NCI-H1417 treated with DMSO at 0.1 percent for 48 hours (cell line): ENCODE measurements around the gene LHFPL2.

Source experiments
- DNase-seq: peaks from one replicate; lab custom pipeline; 2025; lab: John Stamatoyannopoulos, UW

Gene LHFPL2

DNA sequence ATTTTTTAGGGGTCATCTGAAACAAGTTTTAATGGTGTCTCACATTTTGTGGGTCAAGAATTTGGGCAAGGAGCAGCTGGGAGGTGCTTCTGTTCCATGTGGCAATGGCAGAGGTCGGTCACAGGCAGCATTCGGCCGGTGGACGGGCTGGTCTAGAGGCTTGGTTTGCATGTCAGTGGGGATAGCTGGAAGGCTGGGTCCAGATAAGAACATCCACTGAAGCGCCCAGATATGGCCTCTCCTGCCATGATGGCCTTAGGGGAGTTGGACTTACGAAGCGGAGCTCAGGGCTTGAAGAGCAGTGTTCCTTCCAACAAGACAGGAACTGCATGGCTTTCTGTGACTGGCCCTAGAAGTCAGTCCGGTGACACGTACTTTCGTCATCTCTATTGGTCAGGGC, 30.3 kb downstream of the LHFPL2 start:
- DNase-seq = no peak

- no peak for DNase-seq
Measured at GRCh38 chr5:78615697-78616096, 32.9 kb downstream of the LHFPL2 start.

DNA sequence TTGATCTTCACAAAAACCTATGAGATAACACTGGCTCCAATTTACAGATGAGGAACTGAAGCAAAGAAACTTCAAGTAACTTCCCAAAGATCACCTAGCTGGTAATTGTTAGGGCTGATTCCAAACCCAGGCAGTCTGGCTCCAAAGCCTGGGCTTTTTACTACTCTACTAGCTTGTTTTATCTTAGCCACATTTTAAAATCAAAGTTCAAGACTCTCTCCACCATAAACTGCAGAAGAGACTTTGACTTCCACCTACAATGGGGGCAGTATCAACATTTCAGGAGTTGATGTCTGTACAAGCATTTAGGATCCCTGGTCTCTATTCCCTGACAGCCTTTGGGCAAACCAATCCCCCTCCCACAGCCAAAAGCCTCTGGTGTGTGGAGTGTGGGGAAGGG, 33.8 kb downstream of the LHFPL2 start:
- no peak for DNase-seq

DNA sequence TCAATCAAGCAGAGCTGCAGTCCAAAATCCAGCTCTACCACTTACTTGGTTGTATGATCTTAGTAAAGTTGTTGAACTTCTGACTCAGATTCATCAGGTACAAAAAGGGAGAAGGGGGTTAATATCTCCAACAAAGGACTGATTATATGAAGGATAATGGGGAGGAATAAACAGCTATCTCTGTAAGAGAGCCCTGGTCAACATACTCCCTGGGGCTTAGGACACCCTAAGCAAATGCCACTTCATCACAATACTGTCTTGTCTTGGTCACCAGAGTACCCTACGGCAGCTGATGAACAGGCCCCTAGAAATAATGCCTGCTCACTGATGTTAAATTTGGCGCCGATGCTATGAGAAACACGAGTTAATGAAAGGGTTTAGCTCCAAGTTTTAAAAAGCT, 34.8 kb downstream of the LHFPL2 start:
- no peak for DNase-seq

DNA sequence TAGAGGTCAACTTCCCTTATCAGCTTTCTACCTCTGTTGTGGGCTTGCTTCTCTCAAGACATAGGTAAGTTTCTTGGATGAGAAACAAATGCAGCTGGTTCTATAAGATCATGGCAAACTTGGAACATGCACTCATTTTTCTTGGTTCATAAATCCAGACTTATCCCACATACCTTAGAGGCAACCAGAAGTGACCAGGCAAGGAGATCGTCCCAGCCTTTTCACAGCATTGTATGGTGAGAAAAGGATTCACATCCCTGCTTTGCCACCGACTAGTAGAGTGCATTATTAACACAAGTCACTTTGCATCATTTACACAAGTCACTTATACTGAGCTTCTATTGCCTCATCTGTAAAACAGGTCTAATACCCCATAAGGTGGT, 35.4 kb downstream of the LHFPL2 start:
- no peak for DNase-seq

DNA sequence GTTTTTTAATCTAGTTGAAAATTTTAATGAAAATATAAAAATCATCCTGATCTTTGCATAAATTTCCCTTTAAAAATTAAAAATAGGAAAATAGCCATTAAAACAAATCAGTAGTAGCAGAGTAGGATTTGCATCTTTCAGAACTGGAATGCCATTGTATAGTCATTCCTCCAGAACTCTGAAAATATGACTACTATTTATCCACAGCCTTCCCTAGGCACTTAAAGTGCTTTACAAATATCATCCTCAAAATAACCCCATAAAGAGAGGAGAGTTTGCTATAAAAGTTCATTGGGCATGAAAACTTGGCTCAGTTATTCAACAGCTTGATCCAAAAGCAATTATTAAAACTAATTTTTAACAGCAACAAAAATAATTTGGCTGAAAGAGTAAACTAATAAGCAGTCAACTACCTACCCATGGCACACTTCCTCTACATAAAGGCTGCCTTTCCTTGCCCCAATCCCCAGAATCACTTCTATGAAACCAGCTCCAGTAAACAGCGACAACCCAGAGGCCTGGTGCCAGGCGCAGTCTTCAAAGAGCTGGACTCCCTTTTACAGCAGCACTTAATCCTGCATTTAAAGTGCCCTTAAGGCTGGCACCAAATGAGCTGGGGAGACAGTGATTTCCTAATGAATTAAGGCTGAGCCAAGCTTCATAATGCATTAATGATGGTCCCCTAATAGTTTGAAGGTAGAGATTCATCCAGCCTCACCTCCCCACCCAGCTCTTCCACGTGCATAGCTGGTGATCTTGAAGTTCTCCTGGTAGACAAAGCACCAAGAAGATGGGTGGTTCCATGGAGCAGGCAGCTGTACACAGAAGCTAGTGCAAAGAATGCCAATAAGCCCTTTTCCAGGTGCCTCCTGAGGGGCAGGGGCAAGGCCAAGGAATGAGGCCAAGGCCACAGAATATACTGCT, 36.1 kb downstream of the LHFPL2 start:
- no peak for DNase-seq

DNA sequence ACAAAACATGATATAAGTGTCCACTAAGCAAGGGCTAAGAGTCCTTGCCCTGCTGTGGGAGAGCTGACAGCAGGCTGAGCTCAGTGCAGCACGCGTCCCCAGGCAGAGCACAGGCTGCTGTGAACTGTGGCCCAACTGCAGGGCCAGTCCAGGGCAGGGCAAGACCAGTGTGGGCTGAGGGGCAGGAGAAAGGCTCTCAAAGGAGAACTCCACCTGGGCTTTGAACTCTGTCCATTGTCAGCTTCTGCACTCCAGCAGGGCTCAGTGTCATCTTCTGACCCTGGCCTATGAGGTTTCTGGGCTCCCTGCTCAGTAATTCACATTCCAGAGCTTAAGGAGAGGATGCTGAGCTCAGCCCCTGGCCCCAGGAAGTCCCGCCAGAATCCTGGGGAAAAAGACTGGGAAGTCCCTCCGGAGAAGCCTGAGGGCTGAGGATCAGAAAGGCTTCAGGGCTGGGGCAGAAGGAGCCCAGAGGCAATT, 37.4 kb downstream of the LHFPL2 start:
- DNase-seq = no peak

DNA sequence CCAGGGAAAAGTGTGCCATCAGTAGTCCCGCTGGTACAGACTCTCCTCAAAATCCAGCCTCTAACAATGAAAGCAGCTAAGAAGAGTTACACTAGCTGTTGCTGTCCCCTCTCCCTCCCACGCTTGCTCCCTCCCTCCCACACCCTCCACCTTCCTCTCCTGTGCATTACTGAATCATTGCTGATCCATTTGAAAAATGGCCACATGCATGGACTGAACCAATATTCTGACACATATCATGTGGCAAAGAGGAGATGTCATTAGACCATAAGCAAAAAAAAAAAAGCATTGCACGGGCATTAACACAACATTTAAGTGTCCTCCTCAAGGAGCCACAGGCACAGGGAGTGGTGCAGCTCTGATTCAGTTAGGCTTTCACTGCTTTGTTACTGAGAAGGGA, 37.9 kb downstream of the LHFPL2 start:
- no peak for DNase-seq

- no peak for DNase-seq
Measured at GRCh38 chr5:78610163-78610583, 38.4 kb downstream of the LHFPL2 start.

DNA sequence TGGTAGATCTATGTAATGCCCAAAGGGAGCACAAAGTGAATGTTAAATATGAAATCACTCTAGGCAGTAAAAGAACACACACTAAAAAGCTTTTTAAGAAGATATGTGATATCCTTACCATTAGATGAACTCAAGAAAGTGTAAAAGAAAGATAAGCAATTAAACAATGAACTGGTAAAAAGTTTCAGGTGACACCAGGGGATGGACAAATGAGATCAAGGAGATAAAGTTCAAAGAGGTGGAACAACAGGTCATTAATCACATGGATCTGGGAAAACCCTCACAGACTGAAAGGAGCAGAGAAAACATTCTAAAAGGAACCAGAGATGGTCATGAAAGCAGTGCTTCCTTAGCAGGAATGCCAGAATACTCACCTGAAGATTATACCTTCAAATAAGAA, 40.7 kb downstream of the LHFPL2 start:
- no peak for DNase-seq

DNA sequence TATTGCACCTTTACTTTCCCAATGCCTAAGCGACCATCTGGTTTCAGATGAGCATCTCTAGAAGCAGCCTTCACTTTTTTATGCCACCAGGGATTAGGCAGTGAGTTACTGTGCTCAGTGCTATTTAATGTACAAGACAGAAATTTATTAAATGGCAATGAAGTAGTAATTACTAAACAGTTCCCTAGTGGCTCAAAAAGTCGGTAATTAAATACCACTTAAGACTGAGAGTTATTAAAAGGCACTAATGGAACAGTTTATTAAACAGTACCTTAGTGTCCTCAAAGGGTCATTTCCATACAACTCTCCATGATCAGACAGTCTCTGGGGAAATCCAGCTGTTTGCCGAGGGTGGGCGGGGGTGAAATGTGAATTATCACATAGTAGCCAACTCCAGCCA, 42.3 kb downstream of the LHFPL2 start:
- no peak for DNase-seq

GRCh38 chr5:78605611-78606010, 43.0 kb downstream of the LHFPL2 start:
- no peak for DNase-seq

DNA sequence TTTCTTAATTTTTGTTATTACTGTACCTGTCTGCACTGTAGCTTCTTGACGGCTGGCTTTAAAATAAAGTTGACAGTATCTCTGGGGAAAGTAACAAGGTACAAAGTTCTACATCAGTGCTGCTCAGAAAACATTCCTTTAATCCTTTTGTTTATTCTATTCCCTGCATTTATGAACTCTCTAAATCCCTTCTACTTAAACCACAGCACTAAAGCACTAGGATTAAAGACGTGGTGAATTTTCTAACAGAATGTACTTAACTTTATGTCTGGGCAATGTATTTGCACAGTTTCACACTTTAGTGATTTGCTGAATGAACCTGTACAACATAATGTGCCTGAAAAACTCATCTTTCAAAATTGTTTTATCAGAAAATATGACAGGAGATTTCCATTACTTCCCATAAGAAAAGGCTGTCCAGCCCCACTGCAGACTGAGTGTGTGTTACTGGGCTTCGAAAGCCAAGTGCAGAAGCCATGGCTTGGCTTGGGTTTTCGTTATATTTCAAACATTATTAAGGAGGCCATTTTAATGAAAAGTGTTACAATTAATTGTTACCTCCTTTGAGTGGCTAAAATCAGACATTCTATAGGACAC, 43.8 kb downstream of the LHFPL2 start:
- DNase-seq = no peak

GRCh38 chr5:78603636-78604175, 44.9 kb downstream of the LHFPL2 start:
- no peak for DNase-seq

- no peak for DNase-seq
Measured at GRCh38 chr5:78602400-78602799, 46.2 kb downstream of the LHFPL2 start.

GRCh38 chr5:78601559-78602314, 46.8 kb downstream of the LHFPL2 start:
- no peak for DNase-seq

DNA sequence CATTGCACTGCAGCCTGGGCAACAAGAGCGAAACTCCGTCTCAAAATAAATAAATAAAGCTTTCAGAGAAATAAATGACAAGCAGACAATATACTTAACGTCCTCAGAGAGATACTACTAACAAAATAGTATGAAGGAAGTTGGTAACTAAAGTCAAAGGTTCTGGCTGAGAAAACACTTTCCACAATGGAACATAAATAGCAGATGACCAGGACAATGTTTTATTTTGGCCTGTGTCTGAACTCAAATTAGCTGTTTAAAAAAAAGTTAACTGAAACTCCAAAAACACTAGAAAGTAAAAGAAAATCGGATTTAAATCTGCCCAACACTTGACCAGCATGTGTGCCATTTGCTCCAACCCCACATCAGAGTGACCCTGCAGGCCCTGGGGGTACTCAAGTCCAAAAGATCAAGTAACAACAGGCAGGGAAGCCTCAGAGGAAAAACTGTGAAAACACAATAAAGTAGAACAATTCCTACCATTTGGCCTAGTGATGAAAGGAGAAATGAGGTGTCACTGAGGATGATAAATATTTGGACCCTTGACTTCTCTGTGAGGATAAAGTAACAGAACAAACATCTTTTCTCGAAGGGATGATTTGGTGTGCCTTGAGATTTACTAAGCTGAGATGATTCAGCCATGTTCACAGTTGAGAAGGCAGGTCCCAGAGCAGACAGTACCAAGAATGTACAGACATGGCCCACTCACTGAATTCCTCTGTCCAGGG, 47.7 kb downstream of the LHFPL2 start:
- no peak for DNase-seq

DNA sequence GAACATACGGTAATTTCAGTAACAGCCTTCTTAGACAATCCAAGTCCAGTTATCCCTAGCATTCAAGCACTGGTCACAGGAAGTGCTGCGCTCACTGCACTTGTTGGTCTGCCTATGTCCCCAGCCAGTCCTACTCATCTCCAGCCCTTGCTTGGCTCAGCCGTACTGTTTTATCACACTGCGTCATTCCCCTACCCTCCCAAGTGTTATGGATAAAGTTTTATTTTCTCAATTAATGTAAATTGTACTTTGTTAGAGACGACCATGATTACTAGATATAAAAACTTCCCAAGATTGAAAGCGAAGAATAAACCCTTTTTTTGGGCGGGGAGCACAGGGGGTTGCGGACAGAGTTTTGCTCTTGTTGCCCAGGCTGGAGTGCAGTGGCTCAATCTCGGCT, 49.6 kb downstream of the LHFPL2 start:
- DNase-seq = no peak

DNA sequence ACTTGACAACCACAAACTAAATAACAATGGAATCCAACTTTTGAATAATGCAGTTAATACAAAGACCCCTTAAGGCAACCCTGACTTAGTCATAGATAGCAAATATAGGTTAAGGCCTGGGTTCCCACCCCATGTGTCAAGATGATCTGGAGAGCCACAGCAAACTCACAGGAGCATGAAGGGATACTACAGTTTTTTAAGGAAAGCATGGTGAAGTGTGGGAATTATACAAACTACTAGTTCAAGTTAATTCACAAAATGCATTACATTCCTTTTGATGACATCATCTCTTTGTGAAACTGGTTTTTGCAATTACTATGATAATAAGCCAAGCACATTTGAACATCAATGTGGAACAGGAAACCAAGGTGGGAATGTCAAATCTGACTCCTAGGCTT, 50.6 kb downstream of the LHFPL2 start:
- no peak for DNase-seq

GRCh38 chr5:78597068-78597973, 51.3 kb downstream of the LHFPL2 start:
- DNase-seq = no peak

GRCh38 chr5:78595458-78595921, 53.1 kb downstream of the LHFPL2 start:
- DNase-seq = no peak
